ENCODE measurements around the gene PCED1A. TPM values are rescaled to one million over a fixed set of nuclear protein-coding genes. Genes with fewer than 3 reads are reported as not detected.

Gene PCED1A
- total and polyA plus RNA-seq, 2 donors (not counting 3 experiments of a cell fraction or from before 2014, with no cell fraction given) = 20.1 to 32.0 TPM

GRCh38 chr20:2820896-2821869, 19.3 kb downstream of the PCED1A start:
- POLR2A ChIA-PET = no interaction called here
- no peak overlapping the region for H3K27ac ChIP-seq (ENCODE audit: insufficient read depth, low read depth, low read length)
- BruUV-seq (replicated peaks) = no TSS peak
- dilution Hi-C loops (cut with MboI; ENCODE audit: extremely low pct_ligation_motif_present, low sequenced_read_pairs) = no loop called here
- no peaks in the 10 kb centered on the region for H3K36me3 ChIP-seq (ENCODE audit: control insufficient read depth in 2 of 2, extremely low read depth in 1 of 2, insufficient read depth in 2 of 2, low read length in 2 of 2)
- no peak for FAIRE-seq
- no peak overlapping the region for H3K4me2 ChIP-seq (ENCODE audit: insufficient read depth, low read length)
- no peaks in the 10 kb centered on the region for H3K9me1 ChIP-seq (replicated peaks; ENCODE audit: control insufficient read depth, extremely low read depth, insufficient read depth, low read length)
- H3K9me3 ChIP-seq (replicated peaks; ENCODE audit: control insufficient read depth, insufficient read depth, low read length) = no peaks in the 10 kb centered on the region
- no peak overlapping the region for H2AFZ ChIP-seq (ENCODE audit: low read depth, low read length)
- H3K4me3 ChIP-seq (replicated peaks in 1 of 3; ENCODE audit: insufficient read depth in 1 of 3, low read depth in 1 of 3, low read length in 3 of 3) = no peak overlapping the region
- H3K27me3 ChIP-seq (ENCODE audit: control insufficient read depth in 2 of 2, insufficient read depth in 2 of 2, low read length in 2 of 2) = peaks cover 29 to 31% of the 10 kb centered on the region in 2 experiments
- CTCF ChIA-PET = interaction anchor here (0.5 to 1.2 kb wide), 2 partner anchors 31 to 393 kb away, joined by 3 to 4 read pairs; no protein-coding TSS in a partner anchor
- H3K9ac ChIP-seq (replicated peaks; ENCODE audit: extremely low read depth, insufficient read depth, low read length) = no peak overlapping the region
- no peak for DNase-seq (ENCODE audit: low read depth, low spot score)
- no peaks in the 10 kb centered on the region for H3K79me2 ChIP-seq (ENCODE audit: control insufficient read depth, insufficient read depth, low read length)
- no peaks in the 10 kb centered on the region for H4K20me1 ChIP-seq (replicated peaks; ENCODE audit: control insufficient read depth, extremely low read depth, insufficient read depth, low read length)
- H3K4me1 ChIP-seq (ENCODE audit: control insufficient read depth, extremely low read depth, insufficient read depth, low read length) = no peaks in the 10 kb centered on the region
- intact Hi-C loops (cut with micrococcal nuclease) = no loop called here
- TF ChIP-seq GATA2 (IDR thresholded peaks at IDR 0.05; ENCODE audit: insufficient read depth, insufficient read length, low read depth, low read length) = no peak
- TF ChIP-seq JUN (IDR thresholded peaks at IDR 0.05; ENCODE audit: borderline replicate concordance, insufficient read depth, insufficient read length, low read depth) = no peak
- TF ChIP-seq EZH2 (IDR thresholded peaks at IDR 0.05; ENCODE audit: borderline replicate concordance, low read depth, low read length, severe bottlenecking) = peak; percentile 98
- TF ChIP-seq POLR2AphosphoS5 (IDR thresholded peaks at IDR 0.05; ENCODE audit: insufficient read depth, low read depth, low read length) = no peak

Data from endothelial cell of umbilical vein (primary cell).